Mesothelial cell of epicardium (in vitro differentiated cells): ENCODE data around the gene SORBS1. TPM values are rescaled to one million over a fixed set of nuclear protein-coding genes. Genes with fewer than 3 reads are reported as not detected.

Experiments used
- DNase-seq, 2 experiments: peaks; one replicate each; pipeline ENCODE4 v3.0.0; 2021; ENCODE audit warnings: low spot score in 2 of 2; ENCODE audit not compliant: unreplicated experiment in 2 of 2
- H3K27ac Mint-ChIP-seq: 2 replicates; pipeline ENCODE4 v1.8.0; 2021; ENCODE audit warnings: mixed read lengths
- H3K27me3 Mint-ChIP-seq: 2 replicates; pipeline ENCODE4 v1.8.0; 2021; ENCODE audit warnings: low read depth, mixed read lengths
- H3K36me3 Mint-ChIP-seq: 2 replicates; pipeline ENCODE4 v1.8.0; 2021; ENCODE audit warnings: mixed read lengths
- H3K4me1 Mint-ChIP-seq: 2 replicates; pipeline ENCODE4 v1.8.0; 2021; ENCODE audit warnings: mixed read lengths
- H3K4me3 Mint-ChIP-seq: 2 replicates; pipeline ENCODE4 v1.8.0; 2021; ENCODE audit warnings: mild to moderate bottlenecking, moderate library complexity, mixed read lengths
- H3K9me3 Mint-ChIP-seq: 2 replicates; pipeline ENCODE4 v1.8.0; 2021; ENCODE audit warnings: mixed read lengths
- CTCF ChIP-seq: fragments of 200-600 bp; sonication (generic); IDR thresholded peaks from one replicate; pipeline ENCODE4 v1.5.0; 2021; ENCODE audit warnings: antibody characterized with exemption; ENCODE audit not compliant: unreplicated experiment
- total RNA-seq: library from RNA; stranded (reverse); gene quantifications from 3 replicates; pipeline ENCODE4 v1.2.1, GENCODE V29; 2021

SORBS1 gene
- total RNA-seq, 1 donor from 2014 or later, result 24.9 TPM

GRCh38 chr10:95331596-95332130 lies 229.5 kb downstream of the SORBS1 start:
- Mint-ChIP-seq H3K36me3 (no peaks in the 10 kb centered on the region), H3K4me3 (no peak overlapping the region), H3K9me3 (no peaks in the 10 kb centered on the region), H3K27me3 (no peaks in the 10 kb centered on the region), H3K4me1 (peaks cover 6% of the 10 kb centered on the region), H3K27ac (no peak overlapping the region)
- DNase-seq, result no peak
- no peak for TF ChIP-seq CTCF

- no peak for DNase-seq
- H3K9me3 Mint-ChIP-seq, result no peaks in the 10 kb centered on the region
- H3K36me3 Mint-ChIP-seq, result no peaks in the 10 kb centered on the region
- H3K4me3 Mint-ChIP-seq, result no peak overlapping the region
- peaks cover 6% of the 10 kb centered on the region for H3K4me1 Mint-ChIP-seq
- H3K27ac Mint-ChIP-seq, result no peak overlapping the region
- H3K27me3 Mint-ChIP-seq, result no peaks in the 10 kb centered on the region
- no peak for TF ChIP-seq CTCF
Observed at GRCh38 chr10:95330966-95331453, 230.2 kb downstream of the SORBS1 start.

GRCh38 chr10:95329296-95329695 lies 231.9 kb downstream of the SORBS1 start:
- Mint-ChIP-seq H3K4me3 (no peak overlapping the region), H3K36me3 (no peaks in the 10 kb centered on the region), H3K4me1 (peaks cover 6% of the 10 kb centered on the region), H3K27me3 (no peaks in the 10 kb centered on the region), H3K9me3 (no peaks in the 10 kb centered on the region), H3K27ac (no peak overlapping the region)
- TF ChIP-seq CTCF, result no peak
- DNase-seq, result no peak

GRCh38 chr10:95328013-95328412 lies 233.2 kb downstream of the SORBS1 start:
- Mint-ChIP-seq H3K36me3 (no peaks in the 10 kb centered on the region), H3K27ac (no peak overlapping the region), H3K9me3 (no peaks in the 10 kb centered on the region), H3K4me1 (peaks cover 6% of the 10 kb centered on the region), H3K27me3 (no peaks in the 10 kb centered on the region), H3K4me3 (no peak overlapping the region)
- DNase-seq, result no peak
- no peak for TF ChIP-seq CTCF

GRCh38 chr10:95327367-95327766 lies 233.8 kb downstream of the SORBS1 start:
- Mint-ChIP-seq H3K27ac (no peak overlapping the region), H3K9me3 (no peaks in the 10 kb centered on the region), H3K4me3 (no peak overlapping the region), H3K36me3 (no peaks in the 10 kb centered on the region), H3K27me3 (no peaks in the 10 kb centered on the region), H3K4me1 (peaks cover 6% of the 10 kb centered on the region)
- no peak for TF ChIP-seq CTCF
- DNase-seq, result no peak

GRCh38 chr10:95326396-95326795 lies 234.8 kb downstream of the SORBS1 start:
- H3K4me1 Mint-ChIP-seq, result peaks cover 9% of the 10 kb centered on the region
- TF ChIP-seq CTCF, result no peak
- no peak overlapping the region for H3K27ac Mint-ChIP-seq
- no peaks in the 10 kb centered on the region for H3K27me3 Mint-ChIP-seq
- H3K4me3 Mint-ChIP-seq, result no peak overlapping the region
- DNase-seq, result no peak
- no peaks in the 10 kb centered on the region for H3K9me3 Mint-ChIP-seq
- no peaks in the 10 kb centered on the region for H3K36me3 Mint-ChIP-seq
